GM10266 (cell line): Measurements from ENCODE around the gene KMO.

Experiments
- DNase-seq: peaks from one replicate; pipeline ENCODE4 v3.0.0; 2012; ENCODE audit errors: extremely low spot score
- TF ChIP-seq, protein P1 (sequence below): IDR thresholded peaks from 2 replicates; pipeline ENCODE4 v1.5.1; 2012; ENCODE audit warnings: mild to moderate bottlenecking, low read depth; ENCODE audit not compliant: control insufficient read depth, insufficient read depth; ENCODE audit errors: missing control alignments

The KMO gene

DNA sequence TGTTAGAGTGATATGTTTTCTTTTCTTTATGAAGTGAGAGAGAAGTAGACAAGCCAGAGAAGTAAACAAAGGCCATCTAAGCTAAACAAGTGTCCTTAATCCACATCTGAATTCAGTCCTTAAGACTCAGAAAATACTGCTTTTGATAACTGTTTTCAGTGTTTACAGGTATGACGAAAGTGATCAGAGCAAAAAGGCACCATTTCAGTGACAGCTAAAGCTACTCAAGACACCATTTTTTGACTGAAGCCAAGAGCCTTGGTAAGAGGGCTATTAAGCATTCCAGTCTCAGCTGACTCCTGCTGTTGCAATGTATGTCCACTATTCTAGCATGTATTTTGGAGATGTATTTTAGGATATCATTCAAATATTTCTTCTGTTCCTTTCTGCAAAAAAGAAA lies 4.1 kb downstream of the KMO start:
- no peak for DNase-seq
- TF ChIP-seq, protein P1, sequence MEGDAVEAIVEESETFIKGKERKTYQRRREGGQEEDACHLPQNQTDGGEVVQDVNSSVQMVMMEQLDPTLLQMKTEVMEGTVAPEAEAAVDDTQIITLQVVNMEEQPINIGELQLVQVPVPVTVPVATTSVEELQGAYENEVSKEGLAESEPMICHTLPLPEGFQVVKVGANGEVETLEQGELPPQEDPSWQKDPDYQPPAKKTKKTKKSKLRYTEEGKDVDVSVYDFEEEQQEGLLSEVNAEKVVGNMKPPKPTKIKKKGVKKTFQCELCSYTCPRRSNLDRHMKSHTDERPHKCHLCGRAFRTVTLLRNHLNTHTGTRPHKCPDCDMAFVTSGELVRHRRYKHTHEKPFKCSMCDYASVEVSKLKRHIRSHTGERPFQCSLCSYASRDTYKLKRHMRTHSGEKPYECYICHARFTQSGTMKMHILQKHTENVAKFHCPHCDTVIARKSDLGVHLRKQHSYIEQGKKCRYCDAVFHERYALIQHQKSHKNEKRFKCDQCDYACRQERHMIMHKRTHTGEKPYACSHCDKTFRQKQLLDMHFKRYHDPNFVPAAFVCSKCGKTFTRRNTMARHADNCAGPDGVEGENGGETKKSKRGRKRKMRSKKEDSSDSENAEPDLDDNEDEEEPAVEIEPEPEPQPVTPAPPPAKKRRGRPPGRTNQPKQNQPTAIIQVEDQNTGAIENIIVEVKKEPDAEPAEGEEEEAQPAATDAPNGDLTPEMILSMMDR, result no peak

DNA sequence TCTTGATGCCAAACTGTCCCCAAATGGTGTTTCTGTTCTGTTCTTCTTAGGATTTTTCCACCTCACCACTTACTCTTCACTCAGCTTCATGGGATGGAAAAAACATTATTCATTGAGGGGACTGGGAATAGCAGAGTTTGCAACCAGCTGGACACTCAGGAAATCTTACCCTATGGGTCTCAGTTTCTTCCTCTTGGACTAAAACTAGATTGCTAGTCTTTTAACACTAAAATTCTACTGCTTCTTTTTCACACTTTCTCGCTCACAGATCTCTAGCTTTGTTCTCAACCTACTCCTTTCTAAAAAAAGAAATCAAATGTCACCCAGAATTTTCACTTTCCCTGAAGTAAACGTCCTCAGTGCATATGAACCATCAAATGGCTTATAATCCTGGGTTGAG lies 4.8 kb downstream of the KMO start:
- TF ChIP-seq, protein P1, result no peak

DNA sequence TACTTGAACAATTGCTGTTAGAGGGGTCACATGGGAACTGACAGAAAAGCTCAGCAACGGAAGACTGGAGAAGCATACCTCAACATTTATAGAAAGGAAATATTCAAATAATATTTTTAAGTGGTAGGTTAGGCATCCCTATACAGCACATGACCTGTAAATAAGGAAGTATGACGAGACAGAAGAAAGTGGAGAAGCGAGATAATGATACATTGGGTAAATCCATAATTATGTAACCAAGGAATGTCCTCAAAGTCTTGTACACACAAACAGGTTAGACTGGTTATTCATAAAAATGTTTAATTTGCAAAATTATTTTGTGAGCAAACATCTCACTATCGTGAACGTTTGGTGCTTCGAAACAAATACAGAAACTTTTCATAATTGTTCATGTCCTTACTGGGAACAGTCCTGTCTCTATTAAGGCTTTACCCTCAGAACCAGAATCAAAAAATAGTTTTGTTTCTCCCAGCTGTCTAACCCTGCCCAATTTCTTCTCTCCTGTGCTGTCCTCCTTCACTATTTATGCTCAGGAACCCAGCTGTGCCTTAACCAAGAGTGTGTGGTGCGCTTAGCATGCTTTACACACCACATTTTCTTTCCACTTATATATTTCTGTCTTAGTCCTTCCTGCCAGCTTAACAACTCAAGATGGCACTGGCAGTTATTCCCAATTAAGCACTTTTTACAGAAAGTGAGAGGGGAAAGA lies 10.2 kb downstream of the KMO start:
- DNase-seq, result no peak
- TF ChIP-seq, protein P1, result no peak

More for the DNA sequence above, 4.8 kb downstream of the KMO start:
- no peak for DNase-seq

DNA sequence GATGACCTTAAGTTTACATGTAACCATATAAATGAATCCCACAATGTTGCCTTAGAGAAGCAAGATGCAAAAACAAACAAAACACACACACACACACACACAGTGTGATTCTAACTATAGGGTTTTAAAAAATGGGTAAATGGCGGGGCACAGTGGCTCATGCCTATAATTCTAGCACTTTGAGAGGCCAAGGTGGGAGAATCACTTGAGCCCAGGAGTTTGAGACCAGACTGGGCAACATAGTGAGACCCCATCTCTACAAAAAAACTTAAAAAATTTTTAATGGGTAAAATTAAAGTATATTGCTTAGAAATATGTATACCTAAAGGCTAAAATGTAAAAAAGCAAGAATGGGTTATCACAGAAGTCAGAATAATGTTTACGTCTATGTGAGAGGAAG lies 15.8 kb downstream of the KMO start:
- no peak for DNase-seq
- TF ChIP-seq, protein P1, result no peak

DNA sequence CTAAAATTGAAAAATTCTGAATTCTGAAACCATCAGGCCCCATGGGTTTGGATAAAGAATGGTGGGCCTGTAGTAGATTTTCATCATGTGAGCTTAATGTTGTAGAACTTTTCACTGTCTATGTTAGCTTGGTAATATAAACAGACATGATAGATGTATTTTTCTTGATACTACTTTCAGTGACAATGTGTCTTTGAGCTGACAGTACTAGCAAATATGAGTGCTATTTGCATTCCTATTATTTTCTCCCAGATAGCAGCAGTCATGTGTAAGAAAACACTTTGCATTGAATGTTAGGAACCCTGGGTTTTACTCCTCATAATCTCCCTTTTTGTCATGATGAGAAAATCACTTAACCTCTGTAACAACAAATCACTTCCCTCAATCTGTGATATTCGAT lies 18.1 kb downstream of the KMO start:
- TF ChIP-seq, protein P1, result no peak
- no peak for DNase-seq

DNA sequence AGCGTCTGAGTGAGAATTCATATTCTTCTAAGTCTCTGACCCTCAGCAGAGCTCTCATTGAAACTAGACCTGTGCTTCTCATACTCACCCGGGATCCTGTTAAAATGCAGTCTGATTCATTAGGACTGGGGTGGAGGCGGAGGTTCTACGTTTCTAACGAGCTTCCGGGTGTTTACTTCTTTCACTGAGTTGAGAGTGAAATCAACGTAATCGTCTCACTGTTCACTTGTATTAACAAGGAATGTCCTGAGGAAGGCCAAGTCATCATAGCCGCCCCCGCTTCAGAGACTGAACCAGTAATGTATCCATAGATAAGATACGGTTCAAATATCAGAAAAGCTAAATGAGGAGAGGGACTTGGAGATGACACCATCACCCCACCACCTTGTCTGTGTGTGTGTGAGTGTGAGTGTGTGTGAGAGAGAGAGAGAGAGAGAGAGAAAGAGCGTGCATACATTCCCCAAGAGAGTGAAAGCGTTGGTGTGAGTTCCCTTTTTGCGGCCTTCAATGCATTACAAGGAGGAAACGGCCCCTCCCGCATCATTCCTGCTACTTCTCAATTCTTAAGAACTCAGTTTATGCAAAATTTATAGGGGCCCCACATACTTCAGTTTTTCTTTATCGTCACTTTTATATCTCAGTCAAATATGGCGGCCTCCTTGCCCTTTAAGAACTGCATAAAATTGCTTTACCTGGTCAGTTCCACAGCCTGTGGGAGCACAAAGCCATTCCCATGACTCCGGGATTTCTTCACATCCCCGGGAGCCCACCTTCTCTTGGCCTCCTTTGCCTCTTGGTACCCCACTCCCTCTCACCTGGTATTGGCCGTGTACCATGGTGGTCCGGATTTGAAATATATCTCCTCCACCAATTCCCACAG lies 19.8 kb downstream of the KMO start:
- TF ChIP-seq, protein P1, result no peak
- peak; percentile 35 for DNase-seq
